ENCODE data around the gene EIF3B. TPM values are rescaled to one million over a fixed set of nuclear protein-coding genes. Genes with fewer than 3 reads are reported as not detected.

EIF3B gene
- total and polyA plus RNA-seq, 4 donors = 27.4 to 98.8 (median 60.8) TPM

- H3K36me3 ChIP-seq (ENCODE audit: control insufficient read depth in 4 of 4, insufficient read depth in 3 of 4, low read depth in 1 of 4, low read length in 3 of 4) = peaks cover 30 to 63% (median 50%) of the 10 kb centered on the region in 4 donors
- H3K4me1 ChIP-seq (ENCODE audit: control insufficient read depth in 4 of 4, insufficient read depth in 4 of 4, low read length in 3 of 4) = peaks cover 0 to 5% (median 1%) of the 10 kb centered on the region in 4 donors
- H3K4me3 ChIP-seq (ENCODE audit: low read depth in 1 of 3, low read length in 3 of 3) = no peak overlapping the region
- WGBS = 95% methylated on average over 27 of the region's 27 CpGs
- no peaks in the 10 kb centered on the region for H3K9me3 ChIP-seq (ENCODE audit: control insufficient read depth in 4 of 4, low read length in 3 of 4)
- H3K9ac ChIP-seq (ENCODE audit: low read depth in 1 of 2, low read length in 2 of 2) = no peak overlapping the region
- TF ChIP-seq SP1 (IDR thresholded peaks at IDR 0.05) (no peak), ZBTB33 (IDR thresholded peaks at IDR 0.05) (no peak), CTCF (IDR thresholded peaks at IDR 0.05; ENCODE audit: low read depth, low read length, missing input control) (no peak), REST (IDR thresholded peaks at IDR 0.05) (no peak), RAD21 (IDR thresholded peaks at IDR 0.05) (no peak), NR2F2 (IDR thresholded peaks at IDR 0.05) (no peak), FOXA2 (IDR thresholded peaks at IDR 0.05) (no peak)
- no peak overlapping the region for H3K27ac ChIP-seq (ENCODE audit: low read depth in 1 of 2, low read length in 2 of 2)
- DNase-seq (ENCODE audit: low spot score) = no peak
- H3K27me3 ChIP-seq (ENCODE audit: control insufficient read depth in 4 of 4, insufficient read depth in 4 of 4, low read length in 3 of 4) = no peaks in the 10 kb centered on the region
These were observed 7.9 kb downstream of the EIF3B start for GRCh38 chr7:2362385-2363088.

GRCh38 chr7:2369139-2369538, 14.5 kb downstream of the EIF3B start:
- H3K9me3 ChIP-seq (ENCODE audit: control insufficient read depth in 4 of 4, low read length in 3 of 4) = no peaks in the 10 kb centered on the region
- no peak overlapping the region for H3K27ac ChIP-seq (ENCODE audit: low read depth in 1 of 2, low read length in 2 of 2)
- peaks cover 32 to 86% (median 69%) of the 10 kb centered on the region in 4 donors for H3K36me3 ChIP-seq (ENCODE audit: control insufficient read depth in 4 of 4, insufficient read depth in 3 of 4, low read depth in 1 of 4, low read length in 3 of 4)
- WGBS = 97% methylated on average over 10 of the region's 10 CpGs
- peaks cover 0 to 10% (median 5%) of the 10 kb centered on the region in 4 donors for H3K4me1 ChIP-seq (ENCODE audit: control insufficient read depth in 4 of 4, insufficient read depth in 4 of 4, low read length in 3 of 4)
- DNase-seq (ENCODE audit: low spot score) = no peak
- no peaks in the 10 kb centered on the region for H3K27me3 ChIP-seq (ENCODE audit: control insufficient read depth in 4 of 4, insufficient read depth in 4 of 4, low read length in 3 of 4)
- H3K9ac ChIP-seq (ENCODE audit: low read depth in 1 of 2, low read length in 2 of 2) = no peak overlapping the region
- no peak overlapping the region for H3K4me3 ChIP-seq (ENCODE audit: low read depth in 1 of 3, low read length in 3 of 3)
- TF ChIP-seq FOXA2 (IDR thresholded peaks at IDR 0.05) (no peak), SP1 (IDR thresholded peaks at IDR 0.05) (no peak), NR2F2 (IDR thresholded peaks at IDR 0.05) (no peak), ATF3 (IDR thresholded peaks at IDR 0.05) (no peak), CTCF (IDR thresholded peaks at IDR 0.05; ENCODE audit: low read depth, low read length, missing input control) (no peak), TAF1 (conservative IDR thresholded peaks at IDR 0.05) (no peak), REST (IDR thresholded peaks at IDR 0.05) (no peak), FOXA1 (IDR thresholded peaks at IDR 0.05) (no peak), YY1 (IDR thresholded peaks at IDR 0.05) (no peak), ZBTB33 (IDR thresholded peaks at IDR 0.05) (no peak), MAX (IDR thresholded peaks at IDR 0.05) (no peak), RXRA (IDR thresholded peaks at IDR 0.05) (no peak)

All from liver (tissue), 9 donors.